CD14-positive monocyte (primary cell): ENCODE results near the gene CTNNBL1. TPM values are rescaled to one million over a fixed set of nuclear protein-coding genes. Genes with fewer than 3 reads are reported as not detected.

ENCODE experiments used
- DNase-seq, 3 donors: peaks; one replicate each; pipeline ENCODE4 v3.0.0-alpha.2; 2011 to 2022
- H2AFZ ChIP-seq: 2 replicates; pipeline ENCODE4 v1.6.0; 2012; ENCODE audit warnings: mild to moderate bottlenecking, low read depth, low read length, inconsistent platforms; ENCODE audit not compliant: insufficient read depth, poor library complexity, severe bottlenecking
- H3K27ac ChIP-seq, 2 donors: 1 replicate in 1 of 2; 2 replicates in 1 of 2; pipeline ENCODE4 v1.5.1; 2012 to 2013; ENCODE audit warnings: low read length in 2 of 2, control low read depth in 1 of 2, inconsistent platforms in 1 of 2, low read depth in 1 of 2, mild to moderate bottlenecking in 1 of 2
- H3K27me3 ChIP-seq, 2 donors: one replicate each; pipeline versions ENCODE4 v1.6.0 to v1.6.1; 2011 to 2013; ENCODE audit warnings: low read length in 2 of 2; ENCODE audit not compliant: control insufficient read depth in 2 of 2, insufficient read depth in 2 of 2
- H3K36me3 ChIP-seq, 2 donors: replicated peaks in 1 of 2; 1 replicate in 1 of 2; 2 replicates in 1 of 2; pipeline versions ENCODE4 v1.5.1 to v1.6.1; 2012 to 2013; ENCODE audit warnings: low read length in 2 of 2, control low read depth in 1 of 2, inconsistent platforms in 1 of 2, mild to moderate bottlenecking in 1 of 2; ENCODE audit not compliant: insufficient read depth in 2 of 2, control insufficient read depth in 1 of 2
- H3K4me1 ChIP-seq, 2 donors: 1 replicate in 1 of 2; 2 replicates in 1 of 2; pipeline versions ENCODE4 v1.5.1 to v1.6.1; 2012 to 2013; ENCODE audit warnings: low read length in 2 of 2, control low read depth in 1 of 2, inconsistent platforms in 1 of 2, mild to moderate bottlenecking in 1 of 2, moderate library complexity in 1 of 2; ENCODE audit not compliant: insufficient read depth in 2 of 2, control insufficient read depth in 1 of 2
- H3K4me2 ChIP-seq: replicated peaks from 2 replicates; pipeline ENCODE3; 2012; ENCODE audit warnings: low read length, moderate library complexity, mild to moderate bottlenecking; ENCODE audit not compliant: poor library complexity, severe bottlenecking; ENCODE audit errors: extremely low read depth
- H3K4me3 ChIP-seq, 3 experiments: fragments of 200-600 bp in 1 of 3; sonication (generic) in 1 of 3; replicated peaks in 1 of 3; 1 replicate in 2 of 3; 2 replicates in 1 of 3; pipeline ENCODE4 v1.5.1; 2011 to 2013; ENCODE audit warnings: low read length in 3 of 3, mild to moderate bottlenecking in 3 of 3, control low read depth in 2 of 3, low read depth in 2 of 3, inconsistent platforms in 1 of 3, moderate library complexity in 1 of 3
- H3K79me2 ChIP-seq: 2 replicates; pipeline ENCODE4 v1.6.0; 2012; ENCODE audit warnings: mild to moderate bottlenecking, control low read depth, inconsistent platforms, low read length, moderate library complexity; ENCODE audit not compliant: insufficient read depth
- H3K9ac ChIP-seq: 2 replicates; pipeline ENCODE4 v1.6.0; 2017; ENCODE audit warnings: low read length, mild to moderate bottlenecking; ENCODE audit not compliant: insufficient read depth, poor library complexity, severe bottlenecking
- H3K9me3 ChIP-seq, 2 donors: replicated peaks in 1 of 2; 1 replicate in 1 of 2; 2 replicates in 1 of 2; pipeline versions ENCODE4 v1.5.1 to v1.6.1; 2012 to 2013; ENCODE audit warnings: low read length in 2 of 2, control low read depth in 1 of 2; ENCODE audit not compliant: control insufficient read depth in 1 of 2, insufficient read depth in 1 of 2
- H4K20me1 ChIP-seq: 2 replicates; pipeline ENCODE4 v1.6.0; 2012; ENCODE audit warnings: mild to moderate bottlenecking, low read length, control low read depth, moderate library complexity; ENCODE audit not compliant: insufficient read depth
- H3K27ac Mint-ChIP-seq, 7 donors: one replicate each; pipeline ENCODE4 v1.8.0; 2020; ENCODE audit warnings: mild to moderate bottlenecking in 7 of 7, mixed read lengths in 7 of 7, moderate library complexity in 6 of 7, inconsistent platforms in 2 of 7
- H3K27me3 Mint-ChIP-seq, 3 donors: one replicate each; pipeline ENCODE4 v1.8.0; 2021 to 2022; ENCODE audit warnings: low read depth in 3 of 3, mild to moderate bottlenecking in 3 of 3, mixed read lengths in 3 of 3, moderate library complexity in 3 of 3, inconsistent platforms in 1 of 3
- H3K36me3 Mint-ChIP-seq, 2 donors: one replicate each; pipeline ENCODE4 v1.8.0; 2020; ENCODE audit warnings: mixed read lengths in 2 of 2, inconsistent platforms in 1 of 2, mild to moderate bottlenecking in 1 of 2
- H3K4me1 Mint-ChIP-seq: one replicate; pipeline ENCODE4 v1.8.0; 2020; ENCODE audit warnings: mild to moderate bottlenecking, mixed read lengths
- H3K4me3 Mint-ChIP-seq, 2 donors: one replicate each; pipeline ENCODE4 v1.8.0; 2020; ENCODE audit warnings: mild to moderate bottlenecking in 2 of 2, mixed read lengths in 2 of 2, moderate library complexity in 1 of 2
- H3K9me3 Mint-ChIP-seq, 7 donors: one replicate each; pipeline ENCODE4 v1.8.0; 2020 to 2022; ENCODE audit warnings: mixed read lengths in 7 of 7, mild to moderate bottlenecking in 6 of 7, moderate library complexity in 6 of 7, inconsistent platforms in 2 of 7
- WGBS: methylation state at CpG from one replicate; pipeline ENCODE4 v1.1.5; 2013; ENCODE audit warnings: missing lambda C conversion rate; ENCODE audit not compliant: insufficient coverage; 5-methylcytosine and 5-hydroxymethylcytosine counted together
- intact Hi-C, 2 donors: fragments of 100-400 bp; cut with micrococcal nuclease; formaldehyde crosslinking; loops; one replicate each; pipeline versions ENCODE4 v1.15.0 to v1.15.1; 2023
- polyA plus RNA-seq, 3 donors: library from polyadenylated mRNA; depleted of rRNA in 1 of 3; unstranded in 2 of 3; stranded (reverse) in 1 of 3; fragments of 300-500 nt in 2 of 3; fragments of >200 nt in 1 of 3; fragmentation: Illumina TruSeq in 2 of 3; gene quantifications; 1 replicate in 2 of 3; 2 replicates in 1 of 3; pipeline ENCODE4 v1.2.3, GENCODE V29; 2012 to 2021
- TF ChIP-seq, protein P1 (sequence below): fragments of 200-600 bp; IDR thresholded peaks from one replicate; pipeline ENCODE4 v1.8.0; 2022; ENCODE audit warnings: antibody characterized with exemption, mild to moderate bottlenecking

Gene CTNNBL1
- polyA plus RNA-seq, 3 donors = 35.5 to 83.2 (median 77.3) TPM

- Mint-ChIP-seq H3K4me3 (no peak overlapping the region), H3K27ac (peak overlapping the region in 2 of 7 donors; percentile 27 to 41), H3K27me3 (no peaks in the 10 kb centered on the region), H3K4me1 (no peaks in the 10 kb centered on the region), H3K36me3 (peaks cover 70 to 78% of the 10 kb centered on the region in 2 donors), H3K9me3 (no peaks in the 10 kb centered on the region)
- Histone ChIP-seq H3K27ac (no peak overlapping the region), H3K9ac (no peak overlapping the region), H3K4me1 (no peaks in the 10 kb centered on the region), H3K4me2 (no peak overlapping the region), H3K36me3 (peaks cover 48 to 90% of the 10 kb centered on the region in 2 donors), H4K20me1 (peaks cover 11% of the 10 kb centered on the region), H3K27me3 (no peaks in the 10 kb centered on the region), H3K79me2 (no peaks in the 10 kb centered on the region), H2AFZ (no peak overlapping the region), H3K4me3 (no peak overlapping the region), H3K9me3 (no peaks in the 10 kb centered on the region)
- TF ChIP-seq, protein P1, sequence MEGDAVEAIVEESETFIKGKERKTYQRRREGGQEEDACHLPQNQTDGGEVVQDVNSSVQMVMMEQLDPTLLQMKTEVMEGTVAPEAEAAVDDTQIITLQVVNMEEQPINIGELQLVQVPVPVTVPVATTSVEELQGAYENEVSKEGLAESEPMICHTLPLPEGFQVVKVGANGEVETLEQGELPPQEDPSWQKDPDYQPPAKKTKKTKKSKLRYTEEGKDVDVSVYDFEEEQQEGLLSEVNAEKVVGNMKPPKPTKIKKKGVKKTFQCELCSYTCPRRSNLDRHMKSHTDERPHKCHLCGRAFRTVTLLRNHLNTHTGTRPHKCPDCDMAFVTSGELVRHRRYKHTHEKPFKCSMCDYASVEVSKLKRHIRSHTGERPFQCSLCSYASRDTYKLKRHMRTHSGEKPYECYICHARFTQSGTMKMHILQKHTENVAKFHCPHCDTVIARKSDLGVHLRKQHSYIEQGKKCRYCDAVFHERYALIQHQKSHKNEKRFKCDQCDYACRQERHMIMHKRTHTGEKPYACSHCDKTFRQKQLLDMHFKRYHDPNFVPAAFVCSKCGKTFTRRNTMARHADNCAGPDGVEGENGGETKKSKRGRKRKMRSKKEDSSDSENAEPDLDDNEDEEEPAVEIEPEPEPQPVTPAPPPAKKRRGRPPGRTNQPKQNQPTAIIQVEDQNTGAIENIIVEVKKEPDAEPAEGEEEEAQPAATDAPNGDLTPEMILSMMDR = no peak
- 100% methylated on average over 2 of the region's 3 CpGs for WGBS
- intact Hi-C loops = no loop called here
- no peak for DNase-seq
These were observed 51.7 kb downstream of the CTNNBL1 start for GRCh38 chr20:37745553-37745952.

- TF ChIP-seq, protein P1 = no peak
- H2AFZ ChIP-seq = no peak overlapping the region
- intact Hi-C loops = no loop called here
- no peaks in the 10 kb centered on the region for H3K9me3 ChIP-seq
- H3K79me2 ChIP-seq = no peaks in the 10 kb centered on the region
- Mint-ChIP-seq H3K27me3 (no peaks in the 10 kb centered on the region), H3K36me3 (peaks cover 66 to 69% of the 10 kb centered on the region in 2 donors), H3K4me1 (no peaks in the 10 kb centered on the region), H3K27ac (peak overlapping the region in 1 of 7 donors; percentile 28), H3K4me3 (no peak overlapping the region), H3K9me3 (no peaks in the 10 kb centered on the region)
- peaks cover 52 to 89% of the 10 kb centered on the region in 2 donors for H3K36me3 ChIP-seq
- H3K4me3 ChIP-seq = no peak overlapping the region
- H3K27me3 ChIP-seq = no peaks in the 10 kb centered on the region
- H3K4me2 ChIP-seq = no peak overlapping the region
- no peak for DNase-seq
- no peak overlapping the region for H3K9ac ChIP-seq
- H4K20me1 ChIP-seq = no peaks in the 10 kb centered on the region
- WGBS = no CpG with 5 or more reads among the region's 1 CpG
- no peaks in the 10 kb centered on the region for H3K4me1 ChIP-seq
- H3K27ac ChIP-seq = no peak overlapping the region
These were observed 54.2 kb downstream of the CTNNBL1 start for GRCh38 chr20:37748015-37748414.
